ENCODE measurements around the gene ASPN.

ASPN gene

DNA sequence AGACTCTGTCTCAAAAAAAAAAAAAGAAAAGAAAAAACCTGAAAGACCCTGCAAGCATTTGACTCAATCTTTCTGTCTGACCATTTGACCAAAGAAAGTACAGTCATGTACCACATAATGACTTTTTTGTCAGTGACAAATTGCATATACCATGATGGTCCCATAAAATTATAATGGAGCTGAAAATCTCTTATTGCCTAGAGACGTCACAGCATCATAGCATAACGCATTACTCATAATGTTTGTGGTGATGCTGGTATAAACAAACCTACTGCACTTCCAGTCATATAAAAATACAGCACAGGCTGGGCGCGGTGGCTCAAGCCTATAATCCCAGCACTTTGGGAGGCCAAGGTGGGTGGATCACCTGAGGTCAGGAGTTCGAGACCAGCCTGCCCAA is 43.0 kb upstream of the ASPN start:
- DNase-seq = no peak
- TF ChIP-seq, protein P1, sequence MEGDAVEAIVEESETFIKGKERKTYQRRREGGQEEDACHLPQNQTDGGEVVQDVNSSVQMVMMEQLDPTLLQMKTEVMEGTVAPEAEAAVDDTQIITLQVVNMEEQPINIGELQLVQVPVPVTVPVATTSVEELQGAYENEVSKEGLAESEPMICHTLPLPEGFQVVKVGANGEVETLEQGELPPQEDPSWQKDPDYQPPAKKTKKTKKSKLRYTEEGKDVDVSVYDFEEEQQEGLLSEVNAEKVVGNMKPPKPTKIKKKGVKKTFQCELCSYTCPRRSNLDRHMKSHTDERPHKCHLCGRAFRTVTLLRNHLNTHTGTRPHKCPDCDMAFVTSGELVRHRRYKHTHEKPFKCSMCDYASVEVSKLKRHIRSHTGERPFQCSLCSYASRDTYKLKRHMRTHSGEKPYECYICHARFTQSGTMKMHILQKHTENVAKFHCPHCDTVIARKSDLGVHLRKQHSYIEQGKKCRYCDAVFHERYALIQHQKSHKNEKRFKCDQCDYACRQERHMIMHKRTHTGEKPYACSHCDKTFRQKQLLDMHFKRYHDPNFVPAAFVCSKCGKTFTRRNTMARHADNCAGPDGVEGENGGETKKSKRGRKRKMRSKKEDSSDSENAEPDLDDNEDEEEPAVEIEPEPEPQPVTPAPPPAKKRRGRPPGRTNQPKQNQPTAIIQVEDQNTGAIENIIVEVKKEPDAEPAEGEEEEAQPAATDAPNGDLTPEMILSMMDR (IDR thresholded peaks at IDR 0.05; ENCODE audit: low read depth, low read length) = no peak
- no peak overlapping the region for H3K27ac ChIP-seq
- no peak overlapping the region for H3K4me3 ChIP-seq (ENCODE audit: low read depth, low read length)
- H3K9me3 ChIP-seq (ENCODE audit: severe bottlenecking) = no peaks in the 10 kb centered on the region
- H3K36me3 ChIP-seq = no peaks in the 10 kb centered on the region
- H3K27me3 ChIP-seq (ENCODE audit: insufficient read depth, low read depth, severe bottlenecking) = no peaks in the 10 kb centered on the region

DNA sequence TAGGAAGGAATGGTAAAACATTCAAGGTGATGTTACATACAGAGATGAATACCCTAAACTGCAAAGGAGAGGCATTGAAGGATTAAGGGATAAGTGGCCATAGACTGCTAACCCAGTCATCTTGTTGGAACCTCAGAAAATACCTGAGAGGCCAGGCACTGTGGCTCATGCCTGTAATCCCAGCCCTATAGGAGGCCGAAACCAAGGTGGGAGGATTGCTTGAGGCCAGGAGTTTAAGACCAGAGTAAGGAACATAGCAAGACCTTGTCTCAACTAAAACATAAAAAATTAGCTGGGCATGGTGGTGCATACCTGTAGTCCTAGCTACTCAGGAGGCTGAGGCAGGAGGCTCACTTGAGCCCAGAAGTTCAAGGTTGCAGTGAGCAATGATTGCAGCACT is 42.6 kb upstream of the ASPN start:
- Histone ChIP-seq H3K27me3 (ENCODE audit: insufficient read depth, low read depth, severe bottlenecking) (no peaks in the 10 kb centered on the region), H3K27ac (no peak overlapping the region), H3K9me3 (ENCODE audit: severe bottlenecking) (no peaks in the 10 kb centered on the region), H3K4me3 (ENCODE audit: low read depth, low read length) (no peak overlapping the region), H3K36me3 (no peaks in the 10 kb centered on the region)
- TF ChIP-seq, protein P1 (IDR thresholded peaks at IDR 0.05; ENCODE audit: low read depth, low read length) = no peak
- DNase-seq = no peak

GRCh38 chr9:92522983-92523970 is 41.0 kb upstream of the ASPN start:
- H3K27me3 ChIP-seq (ENCODE audit: insufficient read depth, low read depth, severe bottlenecking) = no peaks in the 10 kb centered on the region
- no peak overlapping the region for H3K27ac ChIP-seq
- DNase-seq = no peak
- no peaks in the 10 kb centered on the region for H3K36me3 ChIP-seq
- no peaks in the 10 kb centered on the region for H3K9me3 ChIP-seq (ENCODE audit: severe bottlenecking)
- TF ChIP-seq, protein P1 (IDR thresholded peaks at IDR 0.05; ENCODE audit: low read depth, low read length) = no peak
- H3K4me3 ChIP-seq (ENCODE audit: low read depth, low read length) = no peak overlapping the region

- Histone ChIP-seq H3K36me3 (no peaks in the 10 kb centered on the region), H3K27ac (no peak overlapping the region), H3K27me3 (ENCODE audit: insufficient read depth, low read depth, severe bottlenecking) (no peaks in the 10 kb centered on the region), H3K9me3 (ENCODE audit: severe bottlenecking) (no peaks in the 10 kb centered on the region), H3K4me3 (ENCODE audit: low read depth, low read length) (no peak overlapping the region)
- TF ChIP-seq, protein P1 (IDR thresholded peaks at IDR 0.05; ENCODE audit: low read depth, low read length) = no peak
- DNase-seq = no peak
Measured at GRCh38 chr9:92520837-92521236, 38.5 kb upstream of the ASPN start.

GRCh38 chr9:92518199-92518598 is 35.9 kb upstream of the ASPN start:
- Histone ChIP-seq H3K36me3 (no peaks in the 10 kb centered on the region), H3K27ac (no peak overlapping the region), H3K9me3 (ENCODE audit: severe bottlenecking) (no peaks in the 10 kb centered on the region), H3K4me3 (ENCODE audit: low read depth, low read length) (no peak overlapping the region), H3K27me3 (ENCODE audit: insufficient read depth, low read depth, severe bottlenecking) (no peaks in the 10 kb centered on the region)
- no peak for DNase-seq
- TF ChIP-seq, protein P1 (IDR thresholded peaks at IDR 0.05; ENCODE audit: low read depth, low read length) = no peak
